Cardiac fibroblast (primary cell): ENCODE measurements around the gene ATP10D.

Experiments used
- DNase-seq, 2 donors: peaks; one replicate each; pipeline versions ENCODE4 v3.0.0 to v3.0.0-alpha.2; 2010; ENCODE audit warnings: low read depth in 2 of 2
- H3K4me3 ChIP-seq, 2 donors: replicated peaks in 1 of 2; 1 replicate in 1 of 2; 2 replicates in 1 of 2; pipeline ENCODE4 v1.5.1; 2011; ENCODE audit warnings: low read depth in 2 of 2, low read length in 2 of 2, mild to moderate bottlenecking in 2 of 2, moderate library complexity in 1 of 2
- TF ChIP-seq, protein P1 (sequence below): IDR thresholded peaks from one replicate; pipeline ENCODE4 v1.5.1; 2011; ENCODE audit warnings: low read depth, mild to moderate bottlenecking, low read length, inconsistent platforms

Gene ATP10D

DNA sequence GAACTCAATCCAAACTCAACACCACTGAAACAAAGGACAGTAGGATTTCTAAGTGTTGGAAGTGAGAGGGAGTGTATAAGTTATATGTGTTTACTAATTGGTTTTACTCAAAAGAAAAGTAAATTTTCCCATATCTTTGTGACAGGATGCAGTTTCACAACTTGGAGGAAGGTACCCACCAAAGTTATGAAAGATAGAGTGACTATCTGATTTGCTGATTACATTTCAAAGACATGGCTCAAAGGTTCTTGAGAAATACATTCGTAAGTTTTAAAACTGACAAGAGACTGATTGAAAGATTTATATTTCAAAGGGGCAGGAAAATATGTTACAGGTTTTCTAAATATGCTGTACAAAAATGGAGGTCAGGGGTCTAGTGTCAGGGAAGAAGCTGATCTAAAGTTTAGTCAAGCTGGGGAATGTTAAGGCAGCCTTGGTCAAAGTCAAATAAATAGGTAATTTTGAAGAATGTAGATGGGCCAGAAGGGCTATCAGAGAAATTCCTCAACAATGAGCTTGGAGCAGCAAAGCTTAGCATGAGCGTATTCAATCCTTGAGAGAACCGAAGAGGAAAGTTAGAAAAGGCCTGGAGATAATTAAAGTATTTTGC lies 11.8 kb upstream of the ATP10D start:
- H3K4me3 ChIP-seq: no peak overlapping the region
- no peak for DNase-seq
- TF ChIP-seq, protein P1, sequence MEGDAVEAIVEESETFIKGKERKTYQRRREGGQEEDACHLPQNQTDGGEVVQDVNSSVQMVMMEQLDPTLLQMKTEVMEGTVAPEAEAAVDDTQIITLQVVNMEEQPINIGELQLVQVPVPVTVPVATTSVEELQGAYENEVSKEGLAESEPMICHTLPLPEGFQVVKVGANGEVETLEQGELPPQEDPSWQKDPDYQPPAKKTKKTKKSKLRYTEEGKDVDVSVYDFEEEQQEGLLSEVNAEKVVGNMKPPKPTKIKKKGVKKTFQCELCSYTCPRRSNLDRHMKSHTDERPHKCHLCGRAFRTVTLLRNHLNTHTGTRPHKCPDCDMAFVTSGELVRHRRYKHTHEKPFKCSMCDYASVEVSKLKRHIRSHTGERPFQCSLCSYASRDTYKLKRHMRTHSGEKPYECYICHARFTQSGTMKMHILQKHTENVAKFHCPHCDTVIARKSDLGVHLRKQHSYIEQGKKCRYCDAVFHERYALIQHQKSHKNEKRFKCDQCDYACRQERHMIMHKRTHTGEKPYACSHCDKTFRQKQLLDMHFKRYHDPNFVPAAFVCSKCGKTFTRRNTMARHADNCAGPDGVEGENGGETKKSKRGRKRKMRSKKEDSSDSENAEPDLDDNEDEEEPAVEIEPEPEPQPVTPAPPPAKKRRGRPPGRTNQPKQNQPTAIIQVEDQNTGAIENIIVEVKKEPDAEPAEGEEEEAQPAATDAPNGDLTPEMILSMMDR: no peak

DNA sequence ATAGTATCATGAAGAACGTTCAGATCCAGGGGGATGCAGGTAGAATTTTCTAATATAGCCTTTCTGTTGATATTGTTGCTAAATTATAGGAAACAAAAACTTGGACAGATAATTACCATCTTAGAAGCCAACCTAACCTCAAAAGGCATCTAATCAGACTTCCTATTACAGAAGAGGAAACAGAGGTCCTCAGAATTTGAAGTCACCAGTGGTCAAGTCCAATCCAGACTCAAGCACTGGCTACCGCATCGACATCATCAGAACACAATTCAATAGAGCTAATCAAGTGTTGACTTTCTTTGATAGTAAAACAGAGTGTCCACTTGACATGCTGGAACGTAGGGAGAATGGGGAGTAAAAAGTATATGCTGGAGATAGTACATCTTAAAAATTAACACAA lies 10.3 kb upstream of the ATP10D start:
- H3K4me3 ChIP-seq: no peak overlapping the region
- no peak for DNase-seq
- TF ChIP-seq, protein P1: no peak

DNA sequence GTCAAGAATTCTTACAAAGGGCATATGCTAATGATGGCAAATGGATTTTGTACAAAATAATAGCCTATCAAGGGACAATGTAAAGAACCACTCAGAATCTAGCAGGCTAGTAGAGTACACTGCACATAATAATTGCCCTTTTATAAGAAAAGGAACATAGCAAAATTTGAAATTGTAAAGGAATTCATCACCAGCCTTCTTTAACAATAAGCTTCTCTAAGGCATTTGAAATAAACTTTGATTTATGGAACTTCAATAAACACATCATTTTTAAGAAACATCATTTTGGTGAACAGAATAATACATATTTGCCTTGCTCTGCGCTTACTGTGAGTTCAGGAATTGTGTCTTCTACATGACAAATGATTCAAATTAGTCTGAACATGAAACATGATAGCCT lies 9.7 kb upstream of the ATP10D start:
- TF ChIP-seq, protein P1: no peak
- DNase-seq: no peak
- no peak overlapping the region for H3K4me3 ChIP-seq

DNA sequence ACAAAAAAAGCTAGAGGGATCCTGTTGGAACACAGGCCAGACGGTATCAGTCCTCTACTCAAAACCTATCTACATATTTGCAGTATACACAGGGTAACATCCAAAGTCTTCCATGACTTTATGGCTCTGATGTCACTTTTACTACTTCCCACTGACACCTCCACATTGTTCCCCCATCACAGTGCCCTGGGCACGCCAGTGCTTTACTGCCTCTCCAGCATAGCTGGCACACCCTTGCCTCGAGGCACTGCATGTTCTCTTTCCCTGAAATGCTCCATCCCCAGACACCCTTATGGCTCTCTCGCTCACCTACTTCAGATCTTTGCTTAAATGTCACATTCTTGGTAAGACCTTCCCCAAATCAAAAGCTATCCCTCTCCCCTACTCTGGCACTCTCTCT lies 6.3 kb upstream of the ATP10D start:
- no peak overlapping the region for H3K4me3 ChIP-seq
- TF ChIP-seq, protein P1: no peak
- no peak for DNase-seq

DNA sequence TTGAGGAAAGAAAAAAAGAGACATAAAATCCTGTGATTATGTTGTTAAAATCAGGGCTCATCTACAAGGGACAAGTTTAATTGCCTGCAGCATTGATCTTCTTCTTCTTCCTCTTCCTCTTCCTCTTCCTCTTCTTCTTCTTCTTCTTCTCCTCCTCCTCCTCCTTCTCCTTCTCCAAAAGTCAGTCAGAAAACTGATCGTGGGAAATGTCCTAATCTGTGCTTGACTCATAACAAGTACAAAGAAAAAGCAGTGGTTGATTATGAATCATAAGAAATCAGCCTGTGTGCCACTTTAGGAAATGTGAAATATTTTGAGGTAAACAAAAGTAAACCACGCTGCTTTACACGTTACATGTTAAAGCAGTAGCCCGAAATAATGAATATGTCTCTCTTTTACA lies 2.7 kb upstream of the ATP10D start:
- peak; percentile 52 to 87 for DNase-seq
- TF ChIP-seq, protein P1: no peak
- no peak overlapping the region for H3K4me3 ChIP-seq

DNA sequence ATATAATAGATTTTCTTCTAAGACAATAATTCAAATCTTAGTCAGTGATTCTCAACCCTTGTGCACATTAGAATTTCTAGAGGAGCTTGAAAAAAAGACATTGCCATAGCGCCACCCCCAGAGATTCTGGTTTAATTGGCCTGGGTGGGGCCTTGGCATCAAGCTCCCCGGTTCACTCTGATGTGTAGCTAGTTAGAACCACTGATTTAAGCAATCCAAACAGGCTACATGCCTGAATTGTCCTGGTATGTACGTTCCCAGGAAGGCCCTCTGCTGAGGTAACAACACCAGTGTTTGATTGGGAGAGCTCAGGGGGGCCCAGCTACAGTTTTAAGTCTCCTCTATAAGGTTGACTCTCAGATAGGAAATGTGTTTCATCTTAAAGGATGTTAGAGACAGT lies 1.3 kb upstream of the ATP10D start:
- no peak overlapping the region for H3K4me3 ChIP-seq
- DNase-seq: no peak
- TF ChIP-seq, protein P1: no peak

DNA sequence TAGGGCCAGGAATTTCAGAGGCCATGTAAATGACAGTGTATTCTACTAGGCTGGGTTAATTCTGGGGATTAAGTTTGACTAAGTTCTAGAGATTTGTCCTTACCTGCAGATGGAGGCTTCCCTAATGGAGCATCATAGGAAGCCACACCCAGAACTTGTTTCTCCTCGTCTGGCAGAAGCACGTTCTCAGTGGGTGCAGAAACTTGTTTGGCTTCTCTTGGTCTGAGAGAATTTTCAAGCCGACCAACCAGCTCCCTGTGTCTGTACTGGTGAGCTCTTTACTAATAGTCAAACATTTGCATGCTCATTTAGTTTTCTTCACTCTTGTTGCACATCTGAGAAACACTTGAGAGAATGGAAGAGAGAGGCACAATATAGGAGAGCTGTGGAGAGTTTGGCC lies 907 bp upstream of the ATP10D start:
- no peak for DNase-seq
- TF ChIP-seq, protein P1: no peak
- H3K4me3 ChIP-seq: no peak overlapping the region
